GM12874 (cell line): ENCODE measurements around the gene ENOX1.

Experiments used
- TF ChIP-seq, protein P1 (sequence below): IDR thresholded peaks from 2 replicates; pipeline ENCODE4 v1.5.1; 2011; ENCODE audit warnings: low read depth, mild to moderate bottlenecking, control low read depth, low read length, moderate library complexity; ENCODE audit not compliant: insufficient read depth

Gene ENOX1

GRCh38 chr13:43555667-43556066, 231.1 kb downstream of the ENOX1 start:
- TF ChIP-seq, protein P1, sequence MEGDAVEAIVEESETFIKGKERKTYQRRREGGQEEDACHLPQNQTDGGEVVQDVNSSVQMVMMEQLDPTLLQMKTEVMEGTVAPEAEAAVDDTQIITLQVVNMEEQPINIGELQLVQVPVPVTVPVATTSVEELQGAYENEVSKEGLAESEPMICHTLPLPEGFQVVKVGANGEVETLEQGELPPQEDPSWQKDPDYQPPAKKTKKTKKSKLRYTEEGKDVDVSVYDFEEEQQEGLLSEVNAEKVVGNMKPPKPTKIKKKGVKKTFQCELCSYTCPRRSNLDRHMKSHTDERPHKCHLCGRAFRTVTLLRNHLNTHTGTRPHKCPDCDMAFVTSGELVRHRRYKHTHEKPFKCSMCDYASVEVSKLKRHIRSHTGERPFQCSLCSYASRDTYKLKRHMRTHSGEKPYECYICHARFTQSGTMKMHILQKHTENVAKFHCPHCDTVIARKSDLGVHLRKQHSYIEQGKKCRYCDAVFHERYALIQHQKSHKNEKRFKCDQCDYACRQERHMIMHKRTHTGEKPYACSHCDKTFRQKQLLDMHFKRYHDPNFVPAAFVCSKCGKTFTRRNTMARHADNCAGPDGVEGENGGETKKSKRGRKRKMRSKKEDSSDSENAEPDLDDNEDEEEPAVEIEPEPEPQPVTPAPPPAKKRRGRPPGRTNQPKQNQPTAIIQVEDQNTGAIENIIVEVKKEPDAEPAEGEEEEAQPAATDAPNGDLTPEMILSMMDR: no peak

GRCh38 chr13:43551897-43552456, 234.8 kb downstream of the ENOX1 start:
- TF ChIP-seq, protein P1: no peak

GRCh38 chr13:43546816-43547215, 240.0 kb downstream of the ENOX1 start:
- TF ChIP-seq, protein P1: no peak

DNA sequence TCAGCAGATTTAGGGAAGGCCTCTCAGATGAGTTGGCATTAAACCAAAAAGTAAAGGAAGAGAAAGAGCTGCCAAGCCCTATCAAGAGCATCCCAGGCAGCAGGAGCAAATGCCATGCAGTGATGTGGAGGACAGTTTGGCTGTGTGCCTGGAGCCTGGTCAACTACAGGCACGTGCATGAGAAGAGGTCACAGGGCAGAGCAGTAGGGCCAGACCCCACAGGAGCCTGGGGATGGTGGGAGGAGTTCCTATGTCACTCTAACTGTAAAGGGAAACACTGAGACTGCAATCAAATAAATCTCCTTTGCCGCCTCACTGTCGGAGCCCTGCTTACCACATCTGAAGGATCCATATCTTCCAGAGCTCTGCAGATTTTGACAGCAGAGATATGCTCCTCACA, 240.5 kb downstream of the ENOX1 start:
- TF ChIP-seq, protein P1: no peak

GRCh38 chr13:43545317-43545874, 241.4 kb downstream of the ENOX1 start:
- TF ChIP-seq, protein P1: no peak

- TF ChIP-seq, protein P1: no peak
Measured at GRCh38 chr13:43544631-43545030, 242.1 kb downstream of the ENOX1 start.

DNA sequence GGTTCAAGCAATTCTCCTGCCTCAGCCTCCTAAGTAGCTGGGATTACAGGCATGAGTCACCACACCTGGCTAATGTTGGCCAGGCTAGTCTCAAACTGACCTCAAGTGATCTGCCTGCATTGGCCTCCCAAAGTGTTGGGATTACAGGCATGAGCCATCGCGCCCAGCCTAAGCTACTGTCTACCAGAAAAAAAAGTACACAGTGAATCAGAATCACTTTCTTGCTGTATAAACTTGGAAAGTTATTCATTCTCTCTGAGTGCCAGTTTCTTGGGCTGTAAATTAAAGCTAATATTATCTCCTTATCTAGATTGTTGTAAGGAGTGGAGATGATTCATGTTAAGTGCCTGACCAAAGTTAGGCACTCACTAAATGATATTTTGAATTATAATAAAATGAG, 242.8 kb downstream of the ENOX1 start:
- TF ChIP-seq, protein P1: no peak
